Urinary bladder (tissue), 4 donors: ENCODE measurements around the gene ARL8A. TPM values are rescaled to one million over a fixed set of nuclear protein-coding genes. Genes with fewer than 3 reads are reported as not detected.

ENCODE experiments used
- DNase-seq: peaks from one replicate; pipeline ENCODE4 v3.0.0-alpha.2; 2015; ENCODE audit errors: extremely low spot score
- H3K27ac ChIP-seq: one replicate; pipeline ENCODE4 v1.5.1; 2013; ENCODE audit warnings: low read depth, mild to moderate bottlenecking, moderate library complexity
- H3K36me3 ChIP-seq: one replicate; pipeline ENCODE4 v1.6.1; 2013; ENCODE audit warnings: mild to moderate bottlenecking, moderate library complexity; ENCODE audit not compliant: insufficient read depth
- H3K4me1 ChIP-seq: one replicate; pipeline ENCODE4 v1.6.1; 2013; ENCODE audit warnings: mild to moderate bottlenecking, moderate library complexity; ENCODE audit not compliant: insufficient read depth
- H3K4me3 ChIP-seq: one replicate; pipeline ENCODE4 v1.5.1; 2013; ENCODE audit warnings: low read depth, low read length
- WGBS: extraction: QIAGEN DNeasy Blood & Tissue Kit; methylation state at CpG from one replicate; pipeline ENCODE4 v1.1.7; 2013; 5-methylcytosine and 5-hydroxymethylcytosine counted together
- polyA plus RNA-seq: library from polyadenylated mRNA; stranded (reverse); fragments of 200-250 nt; gene quantifications from one replicate; pipeline ENCODE4 v1.2.3, GENCODE V29; 2013
- total RNA-seq: library from RNA; depleted of rRNA; stranded (reverse); fragments of >200 nt; gene quantifications from one replicate; pipeline ENCODE4 v1.2.3, GENCODE V29; 2014
- donor health status: healthy with polysubstance abuse.
- donor health status: healthy.

Gene ARL8A
- total and polyA plus RNA-seq, 2 donors: 19.2 to 39.8 TPM

- H3K36me3 ChIP-seq: no peaks in the 10 kb centered on the region
- H3K4me3 ChIP-seq: no peak overlapping the region
- no peak overlapping the region for H3K27ac ChIP-seq
- H3K4me1 ChIP-seq: no peaks in the 10 kb centered on the region
- 94% methylated on average over 9 of the region's 9 CpGs for WGBS
- DNase-seq: no peak
Observed at GRCh38 chr1:202165942-202166843, 21.7 kb upstream of the ARL8A start.

- H3K36me3 ChIP-seq: no peaks in the 10 kb centered on the region
- 85% methylated on average over 20 of the region's 20 CpGs for WGBS
- no peak overlapping the region for H3K4me3 ChIP-seq
- no peak overlapping the region for H3K27ac ChIP-seq
- H3K4me1 ChIP-seq: no peaks in the 10 kb centered on the region
- DNase-seq: no peak
Observed at GRCh38 chr1:202165267-202165941, 20.9 kb upstream of the ARL8A start.

- no peak for DNase-seq
- Histone ChIP-seq H3K36me3 (no peaks in the 10 kb centered on the region), H3K27ac (no peak overlapping the region), H3K4me1 (no peaks in the 10 kb centered on the region), H3K4me3 (no peak overlapping the region)
- WGBS: 78% methylated on average over 11 of the region's 11 CpGs
Observed at GRCh38 chr1:202164271-202165037, 19.9 kb upstream of the ARL8A start.

- Histone ChIP-seq H3K4me3 (no peak overlapping the region), H3K36me3 (no peaks in the 10 kb centered on the region), H3K27ac (no peak overlapping the region), H3K4me1 (no peaks in the 10 kb centered on the region)
- 69% methylated on average over 12 of the region's 12 CpGs for WGBS
- DNase-seq: no peak
Observed at GRCh38 chr1:202163281-202164270, 19.0 kb upstream of the ARL8A start.

- H3K4me1 ChIP-seq: no peaks in the 10 kb centered on the region
- no peak overlapping the region for H3K4me3 ChIP-seq
- no peaks in the 10 kb centered on the region for H3K36me3 ChIP-seq
- no peak for DNase-seq
- no peak overlapping the region for H3K27ac ChIP-seq
- 67% methylated on average over 15 of the region's 15 CpGs for WGBS
Observed at GRCh38 chr1:202162418-202163280, 18.1 kb upstream of the ARL8A start.

- Histone ChIP-seq H3K27ac (no peak overlapping the region), H3K4me3 (no peak overlapping the region), H3K36me3 (no peaks in the 10 kb centered on the region), H3K4me1 (no peaks in the 10 kb centered on the region)
- 70% methylated on average over 4 of the region's 4 CpGs for WGBS
- no peak for DNase-seq
Observed at GRCh38 chr1:202162047-202162417, 17.5 kb upstream of the ARL8A start.

- Histone ChIP-seq H3K4me1 (no peaks in the 10 kb centered on the region), H3K27ac (no peak overlapping the region), H3K4me3 (no peak overlapping the region), H3K36me3 (no peaks in the 10 kb centered on the region)
- 73% methylated on average over 22 of the region's 22 CpGs for WGBS
- no peak for DNase-seq
Observed at GRCh38 chr1:202161151-202162046, 16.9 kb upstream of the ARL8A start.

- Histone ChIP-seq H3K4me3 (peak within 1 kb of the TSS; percentile 11), H3K36me3 (no peaks in the 10 kb centered on the region), H3K4me1 (no peaks in the 10 kb centered on the region), H3K27ac (peak within 1 kb of the TSS; percentile 61)
- no peak for DNase-seq
- 75% methylated on average over 17 of the region's 17 CpGs for WGBS
Observed at GRCh38 chr1:202160377-202160940, 15.9 kb upstream of the ARL8A start, which contains the start of gene PTPN7. Gene PTPN7, minus strand, starts transcription at chr1:202160602. Its CDS starts 1,200 bp downstream, at chr1:202159402.

- H3K4me3 ChIP-seq: peak overlapping the region; percentile 11
- no peak for DNase-seq
- 80% methylated on average over 16 of the region's 16 CpGs for WGBS
- H3K36me3 ChIP-seq: no peaks in the 10 kb centered on the region
- H3K4me1 ChIP-seq: no peaks in the 10 kb centered on the region
- H3K27ac ChIP-seq: peak overlapping the region; percentile 61
Observed at GRCh38 chr1:202159534-202160371, 15.2 kb upstream of the ARL8A start.

- Histone ChIP-seq H3K36me3 (no peaks in the 10 kb centered on the region), H3K4me1 (no peaks in the 10 kb centered on the region), H3K4me3 (no peak overlapping the region), H3K27ac (no peak overlapping the region)
- DNase-seq: no peak
- 90% methylated on average over 10 of the region's 10 CpGs for WGBS
Observed at GRCh38 chr1:202158810-202159533, 14.4 kb upstream of the ARL8A start.
